ENCODE results near the gene FRMD5.

FRMD5 gene

GRCh38 chr15:44029940-44030568 lies 165.0 kb downstream of the FRMD5 start:
- DNase-seq: no peak

DNA sequence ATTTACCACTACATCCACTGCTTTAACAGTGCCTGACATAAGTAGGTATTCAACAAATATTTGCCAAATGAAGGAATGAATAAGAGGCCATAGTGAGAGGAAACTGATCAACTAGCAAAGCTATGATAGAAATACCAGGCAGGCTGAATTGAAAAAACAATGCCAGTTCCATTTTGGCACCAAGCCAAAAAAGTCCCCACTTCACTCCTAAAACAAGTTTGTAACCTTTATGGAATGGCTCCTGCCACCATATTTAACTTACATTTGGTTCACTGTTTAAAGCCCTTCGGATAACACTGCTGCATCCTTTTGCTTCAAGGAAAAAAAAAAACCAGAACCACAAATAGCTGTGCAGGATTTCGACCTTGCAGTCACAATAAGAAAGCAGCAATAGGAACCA lies 166.1 kb downstream of the FRMD5 start:
- DNase-seq: no peak

DNA sequence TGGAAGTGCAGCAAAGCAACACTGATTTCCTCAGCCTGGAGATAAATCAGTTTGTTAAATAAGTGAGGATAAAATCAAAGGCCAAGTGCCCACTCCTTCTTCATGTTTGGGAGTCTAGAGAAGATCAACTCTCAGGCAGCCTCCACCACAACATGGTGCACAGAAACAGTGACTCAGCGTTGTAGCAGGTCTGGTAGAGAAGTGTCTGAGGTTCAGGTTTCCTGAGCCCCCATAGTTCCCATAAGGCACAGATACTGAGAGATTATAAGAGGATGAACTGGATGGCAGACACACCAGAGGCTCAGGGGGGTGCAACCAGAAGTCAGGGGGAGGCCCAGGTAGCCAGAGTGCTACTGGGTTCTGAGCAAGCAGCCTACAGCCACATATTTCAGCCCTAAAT lies 166.7 kb downstream of the FRMD5 start:
- DNase-seq: peak; percentile 25

DNA sequence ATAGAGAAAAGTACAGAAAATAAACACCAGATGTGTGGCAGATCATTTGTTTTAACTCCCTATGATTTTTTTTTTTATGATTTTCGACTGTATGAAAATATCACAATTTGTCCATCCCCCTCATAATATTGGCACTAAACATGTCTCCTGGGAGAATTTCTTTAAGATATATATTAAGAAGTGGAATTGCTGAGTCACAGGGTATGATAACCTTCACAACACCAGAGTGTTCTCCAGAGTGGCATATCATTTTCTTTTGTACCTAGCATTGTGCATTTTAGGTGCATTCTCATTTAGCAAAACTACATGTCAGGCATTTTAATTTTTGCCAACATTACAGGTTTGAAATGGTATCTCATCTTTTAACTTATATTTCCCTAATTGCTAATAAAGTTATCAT lies 170.9 kb downstream of the FRMD5 start:
- DNase-seq: peak; percentile 17

DNA sequence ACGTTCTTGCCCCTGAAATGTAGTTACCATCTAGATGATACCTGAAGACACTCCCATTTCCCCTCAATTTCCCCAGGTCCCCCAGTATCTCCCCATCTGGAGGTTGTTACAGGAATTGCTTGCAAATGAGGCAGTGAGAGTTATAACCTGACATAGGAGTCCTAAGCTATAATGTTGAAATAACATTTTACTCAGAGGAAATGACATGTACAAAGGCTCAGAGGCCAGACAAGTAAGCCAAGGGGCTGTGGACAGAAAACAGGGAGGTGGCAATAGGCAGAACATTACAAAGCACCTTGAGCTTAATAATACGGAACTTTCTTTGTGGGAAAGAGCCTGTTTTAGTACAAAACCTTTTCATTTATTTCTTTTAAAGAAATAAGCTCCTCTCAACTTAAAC lies 171.9 kb downstream of the FRMD5 start:
- DNase-seq: no peak

DNA sequence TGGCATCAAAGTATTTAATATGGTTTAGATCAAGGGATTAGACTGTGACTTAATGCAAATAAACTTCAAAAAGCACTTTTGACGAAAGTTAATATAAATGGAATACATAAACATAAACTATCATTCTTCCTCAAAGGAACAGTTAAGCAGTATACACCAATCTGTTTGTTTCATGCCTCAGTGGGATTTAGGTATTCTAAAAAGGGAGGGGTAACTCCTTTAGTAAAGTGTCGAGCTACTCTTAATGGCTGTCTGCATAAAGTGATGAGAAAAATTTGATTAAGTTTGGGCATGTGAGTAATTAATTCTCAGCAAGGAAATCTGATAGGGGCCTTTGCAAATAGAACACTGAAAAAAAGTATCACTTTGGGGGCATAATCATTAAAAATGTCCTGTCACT lies 176.9 kb downstream of the FRMD5 start:
- no peak for DNase-seq

- DNase-seq: peak; percentile 71
Observed at GRCh38 chr15:44015545-44016305, 179.3 kb downstream of the FRMD5 start.

- no peak for DNase-seq
Observed at GRCh38 chr15:44011238-44011854, 183.7 kb downstream of the FRMD5 start.

DNA sequence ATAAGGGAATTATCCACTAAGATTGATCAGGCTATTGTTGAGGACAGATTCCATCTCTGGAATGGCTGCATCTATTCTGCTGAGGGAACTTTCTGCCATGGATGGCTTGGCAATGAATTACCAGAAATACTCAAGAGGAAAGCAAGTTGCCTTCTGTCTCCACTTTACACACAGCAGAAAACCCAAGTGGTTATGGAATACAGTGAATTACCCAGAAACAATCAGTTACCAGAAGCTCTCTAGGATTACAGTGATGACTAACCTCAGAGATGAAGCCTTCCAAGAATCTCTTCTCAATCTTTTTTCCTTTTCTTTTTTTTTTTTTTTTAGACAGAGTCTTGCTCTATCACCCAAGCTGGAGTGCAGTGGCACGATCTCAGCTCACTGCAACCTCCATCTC lies 185.0 kb downstream of the FRMD5 start:
- no peak for DNase-seq

GRCh38 chr15:44009038-44009437 lies 186.0 kb downstream of the FRMD5 start:
- peak; percentile 46 for DNase-seq

- peak; percentile 27 for DNase-seq
Observed at GRCh38 chr15:44000248-44000647, 194.8 kb downstream of the FRMD5 start.

- DNase-seq: no peak
Observed at GRCh38 chr15:43998607-43999006, 196.5 kb downstream of the FRMD5 start.

- no peak for DNase-seq
Observed at GRCh38 chr15:43991206-43991605, 203.9 kb downstream of the FRMD5 start.

DNA sequence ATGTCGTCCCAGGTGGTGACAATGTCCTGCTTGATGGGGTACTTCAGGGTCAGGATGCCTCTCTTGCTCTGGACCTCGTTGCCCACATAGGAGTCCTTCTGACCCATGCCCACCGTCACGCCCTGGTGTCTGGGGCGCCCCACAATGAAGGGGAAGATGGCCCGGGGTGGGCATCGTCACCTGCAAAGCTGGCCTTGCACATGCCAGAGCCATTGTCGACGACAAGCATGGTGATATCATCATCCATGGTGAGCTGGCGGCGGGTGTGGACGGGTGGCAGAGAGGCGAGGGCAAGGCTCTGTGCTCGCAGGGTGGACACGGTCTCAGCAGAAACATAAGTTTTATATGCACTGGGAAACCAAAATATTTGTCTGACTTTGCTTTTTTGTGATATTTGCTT lies 205.1 kb downstream of the FRMD5 start:
- no peak for DNase-seq

- no peak for DNase-seq
Observed at GRCh38 chr15:43988900-43989299, 206.2 kb downstream of the FRMD5 start.

DNA sequence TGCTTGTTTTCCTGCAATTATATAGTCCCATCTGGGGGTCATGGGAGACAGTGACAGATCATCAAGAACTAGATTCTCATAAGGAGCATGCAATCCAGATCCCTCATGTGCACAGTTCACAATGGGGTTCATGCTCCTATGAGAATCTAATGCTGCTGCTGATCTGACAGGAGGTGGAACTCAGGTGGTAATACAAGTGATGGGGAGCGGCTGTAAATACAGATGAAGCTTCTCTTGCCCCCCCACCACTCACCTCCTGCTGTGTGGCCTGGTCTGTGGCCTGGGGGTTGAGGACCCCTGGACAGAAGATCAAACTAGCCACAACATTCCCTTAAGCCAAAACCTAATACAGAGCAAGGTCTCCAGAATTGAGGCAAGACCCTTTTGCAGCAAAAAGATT lies 207.1 kb downstream of the FRMD5 start:
- DNase-seq: no peak

DNA sequence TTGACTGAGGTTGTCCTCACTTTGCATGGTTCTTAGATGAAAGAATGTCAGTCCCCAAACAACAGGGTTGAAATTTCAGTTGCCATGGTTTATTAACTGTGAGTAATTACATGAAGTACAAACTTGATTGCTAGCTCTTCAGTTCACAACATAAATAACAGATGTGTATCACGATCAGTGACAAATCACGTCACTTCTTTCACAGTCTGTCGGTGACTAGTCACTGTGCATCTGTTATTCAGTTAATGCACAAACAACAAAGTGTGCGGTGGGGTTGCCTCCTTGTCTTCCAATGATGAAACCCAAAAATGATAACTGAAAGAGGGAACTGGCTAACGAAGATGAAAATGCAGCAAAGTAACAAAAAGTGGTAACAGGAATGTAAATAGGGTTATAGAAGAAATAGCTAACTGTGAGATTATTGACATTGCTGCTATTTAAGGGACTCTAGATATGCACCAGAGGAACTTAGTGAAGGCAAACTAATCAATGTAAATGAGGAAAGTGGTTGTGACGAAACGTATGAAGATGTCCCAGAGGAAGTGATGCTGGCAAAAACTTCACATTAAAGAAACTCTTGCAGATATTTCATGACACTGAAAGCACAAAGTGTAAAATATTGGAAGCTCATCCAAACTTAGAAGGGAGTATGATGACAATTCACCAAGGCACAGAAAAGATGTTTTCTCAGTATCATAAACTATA lies 208.9 kb downstream of the FRMD5 start:
- DNase-seq: no peak

GRCh38 chr15:43981576-43981975 lies 213.5 kb downstream of the FRMD5 start:
- no peak for DNase-seq

DNA sequence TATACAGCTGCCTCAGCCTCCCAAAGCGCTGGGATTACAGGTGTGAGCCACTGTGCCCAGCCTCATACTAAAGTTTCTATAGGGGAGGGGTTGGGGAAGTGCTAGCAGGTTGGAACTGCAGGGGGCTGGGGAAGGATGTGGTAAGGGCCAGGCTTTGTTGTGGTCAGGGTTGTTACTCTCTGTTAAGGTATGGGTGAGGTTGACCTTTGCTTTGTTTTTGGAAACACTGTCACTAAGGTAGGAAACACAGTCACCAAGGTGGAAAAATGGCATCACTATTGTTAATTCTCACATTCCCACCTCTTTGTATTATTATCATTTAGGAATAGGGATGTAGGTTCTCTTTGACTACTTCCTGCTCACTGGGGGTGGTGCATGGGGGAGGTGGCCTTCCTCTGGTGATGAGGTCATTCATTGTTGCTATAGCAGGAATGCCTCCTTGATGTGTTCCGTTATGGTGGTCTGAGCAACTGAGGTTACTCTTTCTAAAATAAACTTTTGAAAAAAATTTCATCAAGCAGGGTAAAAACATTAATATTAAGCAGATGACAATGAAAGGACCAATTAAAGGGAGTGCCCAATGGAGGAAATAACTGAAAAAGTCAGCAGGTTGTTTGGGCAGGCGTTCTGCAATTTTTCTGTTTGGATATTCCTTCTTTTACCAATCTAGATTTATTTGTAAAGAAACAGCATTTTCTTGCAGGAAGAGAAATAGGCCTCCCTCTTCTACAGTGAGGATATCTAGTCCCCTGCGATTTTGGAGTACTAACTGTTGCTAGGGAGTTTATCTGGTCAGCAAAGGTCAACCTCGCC lies 217.8 kb downstream of the FRMD5 start:
- DNase-seq: peak; percentile 5

DNA sequence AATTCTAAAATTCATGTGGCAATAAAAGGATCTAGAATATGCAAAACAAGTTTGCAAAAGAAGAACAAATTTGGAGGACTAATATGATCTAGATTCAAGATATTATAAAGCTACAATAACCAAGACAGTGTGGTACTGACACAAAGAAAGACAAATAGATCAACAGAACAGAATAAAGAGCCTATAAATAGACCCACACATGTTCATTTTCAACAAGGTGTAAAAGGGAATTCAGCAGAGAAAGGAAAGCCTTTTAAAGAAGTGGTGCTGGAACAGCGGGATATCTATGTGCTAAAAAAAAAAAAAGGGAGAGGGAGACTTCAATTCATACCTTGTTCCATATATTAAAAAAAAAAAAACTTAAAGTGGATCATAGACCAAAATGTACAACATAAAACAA lies 219.3 kb downstream of the FRMD5 start:
- no peak for DNase-seq

DNA sequence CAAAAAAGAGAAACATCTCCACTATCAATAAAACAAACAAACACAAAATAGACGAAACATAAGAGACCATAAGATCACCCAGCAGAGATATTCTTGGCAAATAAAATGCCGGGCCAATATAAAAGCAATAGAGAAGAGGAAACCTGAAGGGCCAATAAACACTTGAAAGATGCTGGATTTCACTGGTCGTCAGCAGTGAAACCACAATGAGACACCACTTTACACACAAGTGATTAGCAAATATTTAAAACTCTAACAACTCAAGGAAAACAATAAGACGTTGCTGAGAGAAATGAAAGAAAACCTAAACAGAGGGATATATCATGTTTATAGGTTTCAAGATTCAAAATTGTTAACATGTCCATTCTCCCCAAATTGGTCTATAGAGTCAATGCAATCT lies 219.7 kb downstream of the FRMD5 start:
- peak; percentile 23 for DNase-seq

- no peak for DNase-seq
Observed at GRCh38 chr15:43974852-43975251, 220.2 kb downstream of the FRMD5 start.
